ENCODE measurements around the gene ABLIM1. TPM values are rescaled to one million over a fixed set of nuclear protein-coding genes. Genes with fewer than 3 reads are reported as not detected.

The ABLIM1 gene
- total RNA-seq, 1 experiment from 2014 or later: 89.4 TPM

- intact Hi-C loops (cut with micrococcal nuclease; ENCODE audit: unreplicated experiment): no loop called here
- BruUV-seq (replicated peaks): no TSS peak
- CTCF ChIA-PET: no interaction called here
- no peaks in the 10 kb centered on the region for H3K36me3 Mint-ChIP-seq (ENCODE audit: insufficient read depth, unreplicated experiment)
- H3K4me3 Mint-ChIP-seq (ENCODE audit: low read depth, unreplicated experiment): no peak overlapping the region
- DNase-seq: no peak
- peaks cover 8% of the 10 kb centered on the region for H3K4me1 Mint-ChIP-seq (ENCODE audit: low read depth, unreplicated experiment)
- TF ChIP-seq, protein P1, sequence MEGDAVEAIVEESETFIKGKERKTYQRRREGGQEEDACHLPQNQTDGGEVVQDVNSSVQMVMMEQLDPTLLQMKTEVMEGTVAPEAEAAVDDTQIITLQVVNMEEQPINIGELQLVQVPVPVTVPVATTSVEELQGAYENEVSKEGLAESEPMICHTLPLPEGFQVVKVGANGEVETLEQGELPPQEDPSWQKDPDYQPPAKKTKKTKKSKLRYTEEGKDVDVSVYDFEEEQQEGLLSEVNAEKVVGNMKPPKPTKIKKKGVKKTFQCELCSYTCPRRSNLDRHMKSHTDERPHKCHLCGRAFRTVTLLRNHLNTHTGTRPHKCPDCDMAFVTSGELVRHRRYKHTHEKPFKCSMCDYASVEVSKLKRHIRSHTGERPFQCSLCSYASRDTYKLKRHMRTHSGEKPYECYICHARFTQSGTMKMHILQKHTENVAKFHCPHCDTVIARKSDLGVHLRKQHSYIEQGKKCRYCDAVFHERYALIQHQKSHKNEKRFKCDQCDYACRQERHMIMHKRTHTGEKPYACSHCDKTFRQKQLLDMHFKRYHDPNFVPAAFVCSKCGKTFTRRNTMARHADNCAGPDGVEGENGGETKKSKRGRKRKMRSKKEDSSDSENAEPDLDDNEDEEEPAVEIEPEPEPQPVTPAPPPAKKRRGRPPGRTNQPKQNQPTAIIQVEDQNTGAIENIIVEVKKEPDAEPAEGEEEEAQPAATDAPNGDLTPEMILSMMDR (IDR thresholded peaks at IDR 0.05; ENCODE audit: unreplicated experiment): no peak
- no peak overlapping the region for H3K27ac Mint-ChIP-seq (ENCODE audit: unreplicated experiment)
- no peaks in the 10 kb centered on the region for H3K27me3 Mint-ChIP-seq (ENCODE audit: unreplicated experiment)
- H3K9me3 Mint-ChIP-seq (ENCODE audit: low read depth, unreplicated experiment): no peaks in the 10 kb centered on the region
These were observed 7.3 kb upstream of the ABLIM1 start for GRCh38 chr10:114665406-114665805.

GRCh38 chr10:114664127-114664526, 6.1 kb upstream of the ABLIM1 start:
- H3K36me3 Mint-ChIP-seq (ENCODE audit: insufficient read depth, unreplicated experiment): no peaks in the 10 kb centered on the region
- intact Hi-C loops (cut with micrococcal nuclease; ENCODE audit: unreplicated experiment): no loop called here
- CTCF ChIA-PET: no interaction called here
- H3K9me3 Mint-ChIP-seq (ENCODE audit: low read depth, unreplicated experiment): no peaks in the 10 kb centered on the region
- no TSS peak for BruUV-seq (replicated peaks)
- H3K27me3 Mint-ChIP-seq (ENCODE audit: unreplicated experiment): no peaks in the 10 kb centered on the region
- TF ChIP-seq, protein P1 (IDR thresholded peaks at IDR 0.05; ENCODE audit: unreplicated experiment): no peak
- H3K4me1 Mint-ChIP-seq (ENCODE audit: low read depth, unreplicated experiment): peaks cover 8% of the 10 kb centered on the region
- H3K4me3 Mint-ChIP-seq (ENCODE audit: low read depth, unreplicated experiment): no peak overlapping the region
- DNase-seq: no peak
- H3K27ac Mint-ChIP-seq (ENCODE audit: unreplicated experiment): no peak overlapping the region

DNA sequence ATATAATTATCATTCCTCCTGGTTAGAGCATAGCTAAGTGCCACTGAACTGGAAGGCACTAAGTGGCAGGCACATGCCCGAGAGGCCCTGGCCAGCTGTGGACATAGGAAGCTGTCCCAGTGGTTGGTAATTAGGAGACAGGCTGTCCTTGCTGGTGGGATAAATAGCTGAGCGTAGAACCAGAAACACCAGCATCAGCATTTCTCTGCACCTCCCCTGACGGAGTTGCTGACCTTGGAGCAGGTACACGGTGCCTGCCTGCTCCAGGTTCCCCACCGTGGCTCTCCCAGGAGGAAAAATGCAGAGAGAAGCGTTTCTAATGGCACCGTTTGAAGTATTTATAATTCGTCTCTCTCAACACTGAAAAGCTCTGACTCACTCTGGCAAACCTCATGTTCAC, 5.6 kb upstream of the ABLIM1 start:
- Mint-ChIP-seq H3K9me3 (ENCODE audit: low read depth, unreplicated experiment) (no peaks in the 10 kb centered on the region), H3K4me3 (ENCODE audit: low read depth, unreplicated experiment) (no peak overlapping the region), H3K4me1 (ENCODE audit: low read depth, unreplicated experiment) (peaks cover 8% of the 10 kb centered on the region), H3K36me3 (ENCODE audit: insufficient read depth, unreplicated experiment) (no peaks in the 10 kb centered on the region), H3K27ac (ENCODE audit: unreplicated experiment) (no peak overlapping the region), H3K27me3 (ENCODE audit: unreplicated experiment) (no peaks in the 10 kb centered on the region)
- TF ChIP-seq, protein P1 (IDR thresholded peaks at IDR 0.05; ENCODE audit: unreplicated experiment): no peak
- CTCF ChIA-PET: no interaction called here
- DNase-seq: no peak
- intact Hi-C loops (cut with micrococcal nuclease; ENCODE audit: unreplicated experiment): no loop called here
- BruUV-seq (replicated peaks): no TSS peak

DNA sequence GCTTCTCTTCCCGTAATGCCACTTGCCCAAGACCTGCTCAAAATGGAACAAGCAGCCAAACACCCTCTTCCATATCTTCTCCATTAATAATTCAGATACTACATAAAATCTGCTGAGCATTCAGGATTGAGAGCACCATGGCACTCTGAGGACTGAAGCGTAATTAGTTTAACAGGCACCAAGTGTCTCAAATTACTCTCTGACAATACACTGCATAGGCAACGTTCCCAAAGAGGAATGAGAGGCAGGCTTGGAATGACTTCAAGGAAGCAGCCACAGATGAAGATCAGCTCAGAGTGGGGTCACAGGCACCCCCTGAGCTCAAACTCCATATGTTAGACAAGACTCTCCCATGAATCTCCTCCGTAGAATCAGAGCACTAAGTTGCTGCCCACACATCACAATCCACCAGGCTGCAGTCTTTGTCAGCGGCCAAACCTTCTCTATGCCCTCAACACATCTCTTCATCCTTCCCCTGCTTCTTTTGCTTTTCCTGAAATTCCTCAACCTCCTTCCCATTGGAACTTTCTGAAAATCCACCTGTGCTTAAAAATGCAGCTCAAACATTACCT, 4.7 kb upstream of the ABLIM1 start:
- DNase-seq: no peak
- Mint-ChIP-seq H3K4me3 (ENCODE audit: low read depth, unreplicated experiment) (no peak overlapping the region), H3K27ac (ENCODE audit: unreplicated experiment) (no peak overlapping the region), H3K27me3 (ENCODE audit: unreplicated experiment) (no peaks in the 10 kb centered on the region), H3K4me1 (ENCODE audit: low read depth, unreplicated experiment) (peaks cover 8% of the 10 kb centered on the region), H3K36me3 (ENCODE audit: insufficient read depth, unreplicated experiment) (no peaks in the 10 kb centered on the region), H3K9me3 (ENCODE audit: low read depth, unreplicated experiment) (no peaks in the 10 kb centered on the region)
- CTCF ChIA-PET: no interaction called here
- BruUV-seq (replicated peaks): no TSS peak
- intact Hi-C loops (cut with micrococcal nuclease; ENCODE audit: unreplicated experiment): no loop called here
- TF ChIP-seq, protein P1 (IDR thresholded peaks at IDR 0.05; ENCODE audit: unreplicated experiment): no peak
